Activated naive CD4-positive, alpha-beta T cell (primary cell): ENCODE data around the gene TMEM87B.

Experiments used
- DNase-seq, 4 experiments: peaks; one replicate each; lab custom pipeline; 2025; lab: John Stamatoyannopoulos, UW

The TMEM87B gene

DNA sequence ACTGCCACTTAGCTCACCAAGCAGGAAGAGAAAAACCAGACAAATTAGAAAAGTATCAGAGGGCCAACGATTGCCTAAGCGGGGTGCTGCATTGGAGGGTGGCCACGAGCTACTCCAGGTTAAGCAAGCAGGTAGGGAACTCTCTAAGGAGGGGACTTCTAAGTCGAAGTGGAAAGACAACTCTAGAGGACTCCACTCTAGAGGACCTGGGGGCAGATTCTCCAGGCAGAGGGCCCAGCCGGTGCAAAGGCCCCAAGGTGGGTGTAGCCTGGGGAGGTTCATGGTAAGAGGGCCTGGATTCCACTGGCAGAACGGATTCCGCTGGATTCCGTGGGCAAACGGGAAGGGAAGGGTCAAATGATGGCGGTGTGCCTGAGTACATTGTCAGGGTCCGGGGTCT lies 95.8 kb downstream of the TMEM87B start:
- DNase-seq, result no peak

DNA sequence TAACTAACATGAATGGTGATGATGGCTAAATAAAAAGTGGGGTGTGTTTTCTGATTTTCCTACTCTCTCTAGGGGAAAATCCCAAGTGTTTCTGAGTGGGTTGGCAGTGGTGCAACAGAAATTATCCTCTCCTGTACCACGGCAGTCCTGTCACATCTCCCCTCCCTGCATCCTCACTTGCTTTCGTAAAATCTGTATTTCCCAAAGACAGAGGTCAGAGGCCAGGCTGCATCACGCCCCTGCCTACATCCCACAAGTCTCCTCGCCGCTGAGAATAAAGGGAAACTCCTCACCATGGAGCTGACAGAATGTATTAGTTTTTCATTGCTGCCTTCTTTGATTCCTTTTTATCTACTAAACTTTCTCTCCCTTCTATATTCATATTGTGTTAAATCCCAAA lies 96.2 kb downstream of the TMEM87B start:
- no peak for DNase-seq

- no peak for DNase-seq
Measured at GRCh38 chr2:112151701-112152440, 96.8 kb downstream of the TMEM87B start.

DNA sequence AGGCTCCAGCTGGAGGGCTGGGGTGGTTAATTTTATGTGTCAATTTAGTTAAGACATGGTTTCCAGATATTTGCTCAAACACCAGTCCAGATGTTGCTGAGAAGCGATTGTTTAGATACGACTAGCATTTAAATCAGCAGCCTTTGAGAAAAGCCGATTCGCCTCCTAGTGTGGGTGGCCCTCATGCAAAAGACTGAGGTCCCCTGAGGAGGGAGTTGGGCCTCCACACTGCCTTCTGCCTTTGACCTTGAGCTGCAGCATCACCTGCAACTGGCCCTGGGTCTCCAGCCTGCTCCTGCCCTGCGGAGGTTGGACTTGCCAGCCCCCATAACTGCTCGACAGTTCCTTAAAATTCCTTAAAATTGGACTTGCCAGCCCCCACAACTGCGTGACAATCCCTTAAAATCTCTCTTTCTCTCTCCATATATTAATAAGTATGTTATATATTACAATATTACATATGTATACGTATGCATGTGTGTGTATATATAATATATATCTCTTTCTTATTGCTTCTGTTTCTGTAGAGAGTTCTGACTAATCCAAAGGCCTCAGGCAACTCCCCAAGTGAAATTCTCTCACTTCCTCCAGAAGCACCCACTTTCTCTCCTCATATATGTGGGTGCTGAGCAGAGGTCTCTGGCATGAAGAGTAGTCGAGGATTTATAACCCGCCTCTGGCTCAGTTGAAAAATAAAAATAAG lies 97.6 kb downstream of the TMEM87B start:
- DNase-seq, result no peak

DNA sequence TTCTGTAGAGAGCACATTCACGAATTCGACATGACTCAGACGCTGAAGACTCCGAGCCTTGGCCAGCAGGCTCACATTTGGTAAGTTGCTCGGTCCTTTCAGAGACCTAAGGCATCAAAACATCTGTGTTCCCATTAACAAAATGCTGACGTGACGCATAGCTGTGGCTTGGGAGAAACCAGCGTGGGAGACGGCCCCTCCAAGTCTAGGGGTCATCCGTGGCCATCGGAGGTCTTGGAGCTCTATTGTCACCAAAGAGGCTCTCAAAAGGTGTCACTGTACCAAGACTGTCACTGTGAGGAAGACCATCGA lies 98.1 kb downstream of the TMEM87B start:
- DNase-seq, result no peak

DNA sequence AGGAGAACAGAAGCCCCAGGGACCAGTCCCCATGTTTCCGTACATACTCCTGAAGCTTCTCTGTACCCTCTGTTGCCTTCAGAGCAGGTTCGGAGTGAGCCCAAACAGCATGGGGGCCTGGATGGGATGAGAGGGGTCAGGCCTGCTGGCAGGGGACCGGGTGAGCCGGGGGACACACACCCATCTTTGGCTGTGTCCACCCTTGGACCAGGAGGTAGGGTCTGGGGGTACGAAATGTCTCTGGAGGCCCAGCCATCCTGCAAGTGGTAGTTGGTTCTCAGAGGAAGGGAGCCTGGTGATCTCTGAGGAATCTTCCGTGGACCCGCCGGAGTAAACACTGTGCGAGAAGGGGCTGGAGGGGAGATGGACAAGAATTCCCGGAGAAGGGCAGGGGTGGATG lies 98.4 kb downstream of the TMEM87B start:
- no peak for DNase-seq

DNA sequence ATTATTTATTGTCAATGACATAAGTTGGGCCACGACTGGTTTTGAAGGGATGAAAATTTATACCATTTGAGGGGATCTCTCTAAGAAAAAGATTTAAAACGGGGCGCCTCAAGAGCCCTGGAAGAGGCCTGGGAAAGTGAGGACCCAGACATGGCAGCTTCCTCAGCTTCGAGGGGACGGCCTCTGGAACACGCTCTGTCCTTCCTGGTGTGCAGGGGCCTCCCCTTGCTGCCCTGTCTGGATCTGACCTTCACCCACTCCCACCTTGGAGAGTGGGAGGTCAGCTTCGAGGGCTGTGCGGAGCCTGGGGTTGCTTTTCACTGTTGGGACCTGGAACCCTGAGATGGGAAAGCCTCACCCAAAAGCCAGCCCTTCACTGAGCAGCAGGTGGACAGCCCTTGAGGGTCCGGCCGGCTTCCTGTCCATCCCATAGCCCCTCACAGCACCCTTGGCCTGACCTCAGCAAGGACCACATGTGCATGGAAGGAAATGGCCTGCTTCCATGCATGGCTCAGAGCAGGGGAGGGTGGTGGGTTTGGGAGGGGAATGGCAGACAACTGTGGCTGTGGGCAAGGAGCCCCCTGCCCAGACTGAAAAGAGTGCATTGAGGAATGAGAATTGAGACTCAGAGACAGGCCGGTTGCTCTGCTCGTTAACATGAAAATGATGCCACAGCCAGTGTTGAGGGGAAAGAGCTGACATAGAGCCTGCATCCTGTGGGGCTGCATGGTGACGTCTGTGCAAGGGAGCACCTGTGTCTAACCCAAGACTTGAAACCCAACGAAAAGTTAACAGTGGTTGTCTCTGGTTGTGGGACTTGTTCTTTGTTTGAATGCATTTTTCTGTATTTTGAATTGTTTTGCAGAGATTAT lies 99.4 kb downstream of the TMEM87B start:
- peak in 2 of 4 experiments; percentile 15 to 47 for DNase-seq

- no peak for DNase-seq
Measured at GRCh38 chr2:112155331-112156151, 100.5 kb downstream of the TMEM87B start.

DNA sequence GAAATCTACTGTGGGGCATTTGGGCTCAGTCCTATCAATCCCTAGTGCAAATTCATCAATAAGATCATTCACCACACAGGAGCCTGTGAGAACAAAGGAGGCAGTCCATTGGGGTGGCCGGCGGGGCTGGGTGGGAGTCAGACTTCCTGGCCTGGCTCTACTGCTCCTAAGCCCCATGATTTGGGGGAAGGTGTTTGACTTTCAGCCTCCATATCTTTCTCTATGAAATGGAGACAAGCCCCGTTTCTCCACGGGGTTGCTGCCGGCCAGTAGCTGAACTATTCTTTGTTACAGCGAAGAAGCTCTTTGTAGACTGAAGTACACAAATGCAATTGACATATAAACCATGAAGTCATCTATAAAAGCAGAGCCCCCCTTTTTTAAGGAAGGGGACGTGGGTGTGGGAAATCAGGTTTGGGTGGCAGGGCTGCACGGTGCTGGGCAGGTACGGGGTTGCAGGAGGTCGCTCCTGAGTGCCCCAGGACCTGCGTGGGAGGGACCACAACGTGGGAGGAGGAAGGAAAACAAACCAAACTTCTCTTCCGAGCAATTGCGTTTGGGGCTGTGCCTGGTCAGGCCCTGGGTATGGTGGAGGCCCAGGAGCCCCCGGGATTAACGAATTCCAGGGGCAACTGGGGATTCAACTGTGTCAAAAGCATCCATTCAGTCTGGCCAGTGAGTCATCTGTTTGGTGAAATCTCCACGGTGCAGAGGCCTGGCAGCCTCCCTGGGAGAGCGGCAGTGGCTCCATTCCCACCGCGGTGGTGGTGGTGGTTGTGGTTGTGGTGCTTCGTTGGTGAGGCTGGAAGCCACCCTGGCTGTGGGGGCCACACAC lies 101.3 kb downstream of the TMEM87B start:
- DNase-seq, result peak in 1 of 4 experiments; percentile 18

- no peak for DNase-seq
Measured at GRCh38 chr2:112157472-112157871, 102.4 kb downstream of the TMEM87B start.

DNA sequence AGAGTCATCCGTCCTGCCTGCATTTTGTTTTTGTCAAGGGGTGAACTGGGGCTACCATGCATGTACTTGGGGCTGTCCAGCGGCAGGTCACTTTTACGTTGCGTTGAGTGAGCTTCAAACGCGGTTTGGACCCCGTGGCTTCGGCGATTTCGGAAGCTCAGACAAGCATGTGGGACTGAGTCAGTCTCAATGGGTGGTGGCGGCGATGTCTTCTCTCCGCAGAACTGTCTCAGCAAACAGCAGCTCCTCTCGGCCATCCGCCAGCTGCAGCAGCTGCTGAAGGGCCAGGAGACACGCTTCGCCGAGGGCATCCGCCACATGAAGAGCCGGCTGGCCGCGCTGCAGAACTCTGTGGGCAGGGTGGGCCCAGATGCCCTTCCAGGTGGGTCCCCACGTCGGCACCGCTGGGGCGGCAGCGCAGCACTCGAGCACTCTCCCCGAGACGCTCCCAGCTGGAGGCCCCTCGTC lies 104.4 kb downstream of the TMEM87B start:
- DNase-seq, result no peak

DNA sequence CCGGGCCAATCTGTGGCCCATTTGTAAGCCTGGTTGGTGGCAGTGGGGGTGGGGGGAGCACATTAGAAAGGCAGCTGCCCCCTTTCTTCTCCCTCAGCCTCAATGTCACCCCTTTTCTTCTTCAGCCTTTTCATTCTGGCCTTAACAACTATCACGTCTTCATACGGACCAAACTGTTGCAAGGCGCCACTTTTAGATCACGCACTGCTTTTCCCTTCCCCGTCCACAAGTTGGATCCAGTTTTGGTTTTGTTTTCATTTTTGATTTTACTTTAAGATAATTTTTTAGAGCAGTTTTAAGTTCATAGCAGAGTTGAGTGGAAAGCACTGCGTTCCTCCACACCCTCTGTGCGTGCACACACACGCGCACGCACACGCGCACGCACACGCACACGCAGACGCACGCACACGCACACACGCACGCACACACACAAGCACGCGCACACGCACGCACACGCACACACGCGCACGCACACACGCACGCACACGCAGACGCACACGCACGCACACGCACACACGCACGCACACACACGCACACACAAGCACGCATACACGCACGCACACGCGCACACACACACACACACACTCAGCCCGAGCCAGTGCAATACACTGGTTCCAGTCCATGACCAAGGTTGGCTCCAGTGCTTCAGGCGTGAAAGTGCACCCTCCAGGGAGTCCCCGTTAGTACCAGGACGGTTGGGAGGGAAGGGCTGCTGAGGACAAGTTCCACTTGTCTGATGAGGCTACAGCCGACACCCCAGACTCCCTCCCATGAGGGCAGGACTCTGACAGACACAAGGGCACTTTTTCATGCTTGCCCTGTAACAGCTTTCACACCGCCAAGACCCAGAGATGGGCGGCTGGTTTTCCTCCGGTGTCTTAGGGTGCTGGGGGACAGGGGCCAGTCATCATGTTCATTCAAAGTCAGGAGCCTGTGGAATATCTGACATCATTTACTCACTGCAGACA lies 105.5 kb downstream of the TMEM87B start:
- DNase-seq, result no peak

- no peak for DNase-seq
Measured at GRCh38 chr2:112161431-112162145, 106.5 kb downstream of the TMEM87B start.

DNA sequence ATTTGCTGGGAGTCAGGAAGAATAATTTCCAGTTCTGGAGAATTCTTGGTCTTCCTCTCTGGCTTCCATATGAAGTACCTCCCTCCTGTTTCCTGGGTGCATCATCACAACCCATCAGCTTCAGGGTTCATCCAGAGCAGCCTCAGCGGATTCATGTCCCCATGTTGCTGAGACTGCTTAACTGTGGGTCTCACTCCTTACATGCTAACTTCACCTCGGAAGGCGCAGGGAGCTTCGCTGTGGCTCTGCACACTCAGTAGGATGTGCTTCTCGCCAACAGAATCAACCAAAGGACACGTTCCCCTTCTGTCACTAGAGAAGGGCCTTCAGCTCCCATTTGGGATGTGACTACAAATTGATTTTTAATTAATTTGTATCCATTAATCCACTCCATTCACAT lies 107.3 kb downstream of the TMEM87B start:
- no peak for DNase-seq

DNA sequence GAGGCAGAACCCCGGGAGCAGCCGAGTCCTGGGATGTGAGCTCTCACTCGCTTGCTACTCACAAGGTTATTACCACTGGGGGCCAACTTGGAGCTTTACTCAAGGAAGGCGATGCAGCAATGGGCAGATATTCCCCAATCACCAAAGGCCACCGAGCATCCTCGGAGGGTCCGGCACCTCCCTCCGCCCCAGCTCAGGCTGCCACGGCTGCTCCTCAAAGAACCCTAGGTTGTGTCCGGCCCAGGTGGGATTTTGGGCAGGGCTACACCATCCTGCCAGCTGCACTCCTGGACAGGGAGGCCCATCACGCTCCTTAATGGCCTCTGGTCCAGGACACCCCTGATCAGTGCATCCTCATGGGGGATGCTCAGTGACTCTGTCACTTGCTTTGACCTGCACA lies 107.9 kb downstream of the TMEM87B start:
- DNase-seq, result no peak

- DNase-seq, result no peak
Measured at GRCh38 chr2:112163541-112163981, 108.5 kb downstream of the TMEM87B start.

DNA sequence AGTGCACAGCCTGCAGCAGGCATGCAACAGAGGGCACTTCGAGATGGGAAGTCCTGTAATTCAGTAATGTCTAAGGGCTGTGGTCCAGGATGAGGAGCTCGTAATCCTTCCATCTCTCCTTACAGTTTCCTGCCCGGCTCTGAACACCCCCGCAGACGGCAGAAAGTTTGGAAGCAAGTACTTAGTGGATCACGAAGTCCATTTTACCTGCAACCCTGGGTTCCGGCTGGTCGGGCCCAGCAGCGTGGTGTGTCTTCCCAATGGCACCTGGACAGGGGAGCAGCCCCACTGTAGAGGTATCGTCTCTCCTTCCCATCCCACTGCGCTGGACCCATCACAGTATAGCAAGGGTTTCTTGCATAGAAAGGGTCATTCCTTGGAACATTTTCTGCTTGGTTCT lies 109.8 kb downstream of the TMEM87B start:
- DNase-seq, result no peak

DNA sequence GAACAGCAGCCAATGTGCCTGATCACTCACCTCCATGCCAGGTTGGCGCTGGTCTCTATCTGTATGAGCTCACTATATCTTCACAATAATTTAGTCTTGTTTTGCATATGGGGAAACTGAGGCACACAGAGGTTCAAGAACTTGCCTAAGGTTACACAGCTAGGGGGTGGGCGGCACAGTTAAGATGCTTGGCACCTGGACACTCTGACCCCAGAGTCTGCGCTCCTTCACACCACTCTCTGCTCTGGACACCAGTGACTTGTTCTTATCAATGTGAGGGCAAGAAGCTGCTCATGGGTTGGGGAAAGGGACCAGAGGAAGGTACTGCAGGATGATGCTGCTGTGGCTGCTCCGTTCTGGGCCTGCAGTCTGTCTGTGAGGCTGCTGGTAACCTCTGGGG lies 110.2 kb downstream of the TMEM87B start:
- no peak for DNase-seq
